Astrocyte (in vitro differentiated cells and primary cell): ENCODE measurements around the gene HYLS1. TPM values are rescaled to one million over a fixed set of nuclear protein-coding genes. Genes with fewer than 3 reads are reported as not detected.
"Not testable (repeated sequence)": the region's sequence is repeated elsewhere in the genome, so short reads cannot be mapped to it uniquely, and the experiment has no call there.

Experiments used
- DNase-seq: peaks from one replicate; pipeline ENCODE4 v3.0.0-alpha.2; 2010; ENCODE audit warnings: low read depth
- FAIRE-seq: peaks from 2 replicates; lab custom pipeline; 2011; peaks lifted over from hg19 to GRCh38; lab: Jason Lieb, UNC
- H2AFZ ChIP-seq: 2 replicates; pipeline ENCODE4 v1.6.0; 2012; ENCODE audit warnings: low read depth, low read length, inconsistent platforms
- H3K27ac ChIP-seq: 2 replicates; pipeline ENCODE4 v1.5.1; 2011; ENCODE audit warnings: low read depth, low read length, inconsistent platforms
- H3K27me3 ChIP-seq: 2 replicates; pipeline ENCODE4 v1.6.0; 2011; ENCODE audit warnings: low read length, inconsistent platforms; ENCODE audit not compliant: insufficient read depth
- H3K36me3 ChIP-seq: 2 replicates; pipeline ENCODE4 v1.5.1; 2011; ENCODE audit warnings: low read length, inconsistent platforms; ENCODE audit not compliant: insufficient read depth
- H3K4me1 ChIP-seq: 2 replicates; pipeline ENCODE4 v1.5.1; 2011; ENCODE audit warnings: low read length, inconsistent platforms; ENCODE audit not compliant: insufficient read depth
- H3K4me2 ChIP-seq: 2 replicates; pipeline ENCODE4 v1.6.0; 2012; ENCODE audit warnings: low read length, inconsistent platforms
- H3K4me3 ChIP-seq: 2 replicates; pipeline ENCODE4 v1.5.1; 2011; ENCODE audit warnings: low read depth, mild to moderate bottlenecking, low read length, inconsistent platforms; ENCODE audit not compliant: insufficient read depth
- H3K79me2 ChIP-seq: 2 replicates; pipeline ENCODE4 v1.6.0; 2012; ENCODE audit warnings: mild to moderate bottlenecking, low read length, inconsistent platforms; ENCODE audit not compliant: insufficient read depth
- H3K9ac ChIP-seq: 2 replicates; pipeline ENCODE4 v1.6.0; 2012; ENCODE audit warnings: mild to moderate bottlenecking, low read length, inconsistent platforms
- H3K9me3 ChIP-seq: 2 replicates; pipeline ENCODE4 v1.5.1; 2012; ENCODE audit warnings: low read depth, mild to moderate bottlenecking, low read length, inconsistent platforms; ENCODE audit not compliant: insufficient read depth
- H4K20me1 ChIP-seq: 2 replicates; pipeline ENCODE4 v1.6.0; 2012; ENCODE audit warnings: low read length, inconsistent platforms; ENCODE audit not compliant: insufficient read depth
- H3K27ac Mint-ChIP-seq: one replicate; pipeline ENCODE4 v1.8.0; 2021; ENCODE audit warnings: mild to moderate bottlenecking, mixed read lengths; ENCODE audit not compliant: unreplicated experiment
- H3K27me3 Mint-ChIP-seq: one replicate; pipeline ENCODE4 v1.8.0; 2021; ENCODE audit warnings: low read depth, mixed read lengths; ENCODE audit not compliant: unreplicated experiment
- H3K36me3 Mint-ChIP-seq: one replicate; pipeline ENCODE4 v1.8.0; 2021; ENCODE audit warnings: low read depth, mixed read lengths; ENCODE audit not compliant: unreplicated experiment
- H3K4me1 Mint-ChIP-seq: one replicate; pipeline ENCODE4 v1.8.0; 2021; ENCODE audit warnings: low read depth, mixed read lengths; ENCODE audit not compliant: unreplicated experiment
- H3K4me3 Mint-ChIP-seq: one replicate; pipeline ENCODE4 v1.8.0; 2021; ENCODE audit warnings: mild to moderate bottlenecking, moderate library complexity, mixed read lengths; ENCODE audit not compliant: unreplicated experiment
- H3K9me3 Mint-ChIP-seq: one replicate; pipeline ENCODE4 v1.8.0; 2021; ENCODE audit warnings: mild to moderate bottlenecking, mixed read lengths; ENCODE audit not compliant: unreplicated experiment
- CTCF ChIP-seq: IDR thresholded peaks from 2 replicates; pipeline ENCODE4 v1.5.1; 2011; ENCODE audit warnings: low read depth, mild to moderate bottlenecking, inconsistent platforms, low read length, moderate library complexity; ENCODE audit not compliant: insufficient read depth
- EZH2 ChIP-seq: IDR thresholded peaks from 2 replicates; pipeline ENCODE4 v1.6.1; 2012; ENCODE audit warnings: mild to moderate bottlenecking, low read length, inconsistent platforms; ENCODE audit not compliant: insufficient read depth
- total RNA-seq: library from RNA; stranded (reverse); gene quantifications from 2 replicates; pipeline ENCODE4 v1.2.1, GENCODE V29; 2021

HYLS1 gene
- total RNA-seq, 1 donor from 2014 or later = 3.2 TPM

DNA sequence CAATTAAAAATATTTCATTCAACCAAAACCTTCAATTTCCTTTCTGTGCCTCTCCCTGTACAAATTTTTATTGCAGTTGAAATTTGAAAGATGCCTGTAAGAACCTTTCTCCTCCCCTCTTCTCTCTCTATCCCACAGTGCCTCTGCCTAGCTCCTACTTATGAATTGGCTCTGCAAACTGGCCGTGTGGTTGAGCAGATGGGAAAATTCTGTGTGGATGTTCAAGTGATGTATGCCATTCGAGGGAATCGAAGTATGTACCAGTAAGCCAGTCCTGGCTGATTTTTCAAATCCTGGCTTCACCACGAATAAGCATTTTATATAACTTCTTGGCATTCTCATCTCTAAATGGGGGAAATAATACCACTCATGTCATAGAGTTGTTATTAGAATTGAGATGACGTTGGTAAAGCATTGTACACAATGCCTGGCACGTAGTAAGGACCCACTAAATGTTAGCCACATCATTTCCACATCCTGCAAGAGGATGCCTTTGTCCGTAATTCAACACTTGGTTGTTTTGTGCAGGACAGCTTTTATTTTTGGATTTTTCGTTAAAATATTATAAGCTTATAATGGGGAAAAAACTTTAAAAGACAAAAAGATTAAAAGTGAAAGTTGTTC lies 22.9 kb downstream of the HYLS1 start:
- no peak overlapping the region for H3K27ac ChIP-seq
- H3K36me3 Mint-ChIP-seq = no peaks in the 10 kb centered on the region
- no peaks in the 10 kb centered on the region for H3K4me1 Mint-ChIP-seq
- no peak overlapping the region for H3K4me3 Mint-ChIP-seq
- TF ChIP-seq EZH2 (no peak), CTCF (no peak)
- no peak overlapping the region for H3K4me3 ChIP-seq
- no peaks in the 10 kb centered on the region for H3K36me3 ChIP-seq
- no peak overlapping the region for H2AFZ ChIP-seq
- no peaks in the 10 kb centered on the region for H4K20me1 ChIP-seq
- H3K27me3 ChIP-seq = peaks cover 6% of the 10 kb centered on the region
- no peaks in the 10 kb centered on the region for H3K4me1 ChIP-seq
- no peaks in the 10 kb centered on the region for H3K79me2 ChIP-seq
- no peak overlapping the region for H3K9ac ChIP-seq
- FAIRE-seq (no peak), DNase-seq (no peak)
- H3K9me3 ChIP-seq = no peaks in the 10 kb centered on the region
- H3K27ac Mint-ChIP-seq = no peak overlapping the region
- no peak overlapping the region for H3K4me2 ChIP-seq
- no peaks in the 10 kb centered on the region for H3K9me3 Mint-ChIP-seq
- peaks cover 9% of the 10 kb centered on the region for H3K27me3 Mint-ChIP-seq

- H4K20me1 ChIP-seq, FAIRE-seq, H3K79me2 ChIP-seq, H3K4me3 Mint-ChIP-seq, H3K4me2 ChIP-seq, DNase-seq, H3K36me3 Mint-ChIP-seq, H3K36me3 ChIP-seq, H3K4me1 ChIP-seq, H3K9me3 Mint-ChIP-seq, H3K4me3 ChIP-seq, H3K27ac ChIP-seq, H3K4me1 Mint-ChIP-seq, H3K9ac ChIP-seq, H3K9me3 ChIP-seq, H3K27ac Mint-ChIP-seq, H2AFZ ChIP-seq: not testable (repeated sequence)
- peaks cover 19% of the 10 kb centered on the region for H3K27me3 Mint-ChIP-seq
- peaks cover 22% of the 10 kb centered on the region for H3K27me3 ChIP-seq
Measured at GRCh38 chr11:125914601-125915000, 27.1 kb downstream of the HYLS1 start.

GRCh38 chr11:125916683-125917347 lies 29.3 kb downstream of the HYLS1 start:
- H2AFZ ChIP-seq = no peak overlapping the region
- TF ChIP-seq CTCF = no peak
- no peak for TF ChIP-seq EZH2
- H3K4me1 Mint-ChIP-seq = no peaks in the 10 kb centered on the region
- H4K20me1 ChIP-seq = no peaks in the 10 kb centered on the region
- H3K9me3 ChIP-seq = no peaks in the 10 kb centered on the region
- no peak overlapping the region for H3K9ac ChIP-seq
- H3K4me2 ChIP-seq = no peak overlapping the region
- no peaks in the 10 kb centered on the region for H3K9me3 Mint-ChIP-seq
- peaks cover 22% of the 10 kb centered on the region for H3K27me3 ChIP-seq
- H3K27ac Mint-ChIP-seq = no peak overlapping the region
- H3K36me3 ChIP-seq = no peaks in the 10 kb centered on the region
- no peaks in the 10 kb centered on the region for H3K79me2 ChIP-seq
- H3K4me1 ChIP-seq = no peaks in the 10 kb centered on the region
- H3K27ac ChIP-seq = no peak overlapping the region
- H3K27me3 Mint-ChIP-seq = peaks cover 19% of the 10 kb centered on the region
- no peaks in the 10 kb centered on the region for H3K36me3 Mint-ChIP-seq
- H3K4me3 Mint-ChIP-seq = no peak overlapping the region
- FAIRE-seq = no peak
- H3K4me3 ChIP-seq = no peak overlapping the region
- no peak for DNase-seq
